ENCODE measurements around the gene CASTOR1.

DNA sequence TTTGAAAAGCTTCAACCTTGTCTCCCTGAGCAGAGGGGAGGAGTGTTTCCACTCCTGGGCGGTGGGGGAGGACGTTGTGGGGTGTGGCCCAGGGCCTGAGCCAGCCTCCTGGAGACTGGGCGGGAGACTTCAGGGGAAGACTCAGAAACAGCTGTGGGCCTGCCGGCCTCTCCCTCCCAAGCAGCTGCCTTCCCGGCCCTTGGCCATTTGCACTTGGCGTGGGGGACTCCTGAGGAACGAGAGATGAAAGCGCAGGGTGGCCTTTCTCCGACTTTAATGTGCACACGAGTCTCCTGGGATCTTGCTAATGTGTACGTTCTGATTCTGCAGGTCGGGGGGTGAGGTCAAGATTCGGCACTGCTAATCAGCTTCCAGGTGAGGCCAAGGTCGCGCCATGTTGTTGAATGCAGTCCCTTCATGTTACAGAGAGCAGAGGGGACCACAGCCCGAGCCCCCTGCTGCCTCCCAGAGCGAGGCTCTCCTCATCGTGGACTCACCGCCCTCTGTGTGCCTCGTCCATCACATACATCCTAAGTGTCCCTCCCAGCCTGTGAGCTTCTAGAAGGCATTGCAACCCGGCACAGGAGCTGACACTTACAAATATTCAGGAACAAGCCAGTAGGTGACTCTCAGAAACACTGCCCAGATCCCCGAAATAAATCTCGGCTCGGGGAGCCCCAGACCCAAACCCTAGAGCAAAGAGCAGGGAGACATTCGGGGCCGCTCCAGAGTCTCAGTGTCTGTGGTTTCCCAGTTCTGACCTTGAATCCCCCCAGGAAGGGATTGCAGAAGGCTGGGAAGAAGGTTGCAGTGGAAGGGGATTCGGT, 50.4 kb downstream of the CASTOR1 start:
- TF ChIP-seq, protein P1, sequence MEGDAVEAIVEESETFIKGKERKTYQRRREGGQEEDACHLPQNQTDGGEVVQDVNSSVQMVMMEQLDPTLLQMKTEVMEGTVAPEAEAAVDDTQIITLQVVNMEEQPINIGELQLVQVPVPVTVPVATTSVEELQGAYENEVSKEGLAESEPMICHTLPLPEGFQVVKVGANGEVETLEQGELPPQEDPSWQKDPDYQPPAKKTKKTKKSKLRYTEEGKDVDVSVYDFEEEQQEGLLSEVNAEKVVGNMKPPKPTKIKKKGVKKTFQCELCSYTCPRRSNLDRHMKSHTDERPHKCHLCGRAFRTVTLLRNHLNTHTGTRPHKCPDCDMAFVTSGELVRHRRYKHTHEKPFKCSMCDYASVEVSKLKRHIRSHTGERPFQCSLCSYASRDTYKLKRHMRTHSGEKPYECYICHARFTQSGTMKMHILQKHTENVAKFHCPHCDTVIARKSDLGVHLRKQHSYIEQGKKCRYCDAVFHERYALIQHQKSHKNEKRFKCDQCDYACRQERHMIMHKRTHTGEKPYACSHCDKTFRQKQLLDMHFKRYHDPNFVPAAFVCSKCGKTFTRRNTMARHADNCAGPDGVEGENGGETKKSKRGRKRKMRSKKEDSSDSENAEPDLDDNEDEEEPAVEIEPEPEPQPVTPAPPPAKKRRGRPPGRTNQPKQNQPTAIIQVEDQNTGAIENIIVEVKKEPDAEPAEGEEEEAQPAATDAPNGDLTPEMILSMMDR (IDR thresholded peaks at IDR 0.05): no peak
- no peak for TF ChIP-seq POLR2A (IDR thresholded peaks at IDR 0.05)

Measured in heart left ventricle (tissue), 13 donors.